ENCODE data around the gene NOP9.

DNA sequence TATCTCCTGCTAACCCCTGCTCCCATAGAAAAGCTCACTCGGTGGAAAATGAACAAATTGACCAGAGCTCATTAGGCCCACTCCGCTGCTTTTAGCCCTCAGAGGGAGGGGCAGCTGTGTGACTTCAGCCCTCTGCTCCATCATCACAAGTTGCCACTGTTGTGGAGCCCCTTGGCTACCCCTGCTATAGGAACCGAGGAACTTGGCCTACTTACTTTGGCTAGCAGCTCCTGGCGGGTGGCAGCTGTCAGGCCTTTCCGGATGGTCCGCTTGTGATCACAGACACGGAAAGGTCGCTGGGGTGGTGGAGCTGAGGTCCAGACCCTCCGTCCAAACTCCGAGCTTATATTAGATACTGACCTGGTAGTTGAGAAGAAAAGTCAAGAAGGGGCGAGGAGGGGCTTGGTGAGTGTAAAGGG lies 7.5 kb downstream of the NOP9 start:
- no peak for TF ChIP-seq GATA3 (IDR thresholded peaks at IDR 0.05; ENCODE audit: low read depth, low read length)
- no peak for TF ChIP-seq GATA2 (IDR thresholded peaks at IDR 0.05; ENCODE audit: low read depth, low read length)
